ENCODE results near the gene FAM234B.

- TF ChIP-seq FOXM1 (IDR thresholded peaks at IDR 0.05; ENCODE audit: borderline replicate concordance): no peak
- TF ChIP-seq FOXA1 (IDR thresholded peaks at IDR 0.05): no peak
These were observed 30.4 kb downstream of the FAM234B start for GRCh38 chr12:13074396-13075117.

All from HEK293T (cell line).